ENCODE measurements around the gene DGKD. TPM values are rescaled to one million over a fixed set of nuclear protein-coding genes. Genes with fewer than 3 reads are reported as not detected.

Gene DGKD
- 100 to 1,000 TPM; 300 to 315 TPM for total RNA-seq
- 10 to 100 TPM; 29.3 to 44.5 (median 31.6) TPM for polyA plus RNA-seq
- total RNA-seq = 186 to 499 (median 303) reads per million in 6 experiments

- H3K36me3 Mint-ChIP-seq = peaks cover 0 to 10% (median 0%) of the 10 kb centered on the region in 3 donors
- peak; percentile 46 to 92 (median 72) for DNase-seq
- peak; percentile 70 to 81 for ATAC-seq
- POLR2A ChIA-PET = interaction anchor here (0.5 to 3.2 kb wide), 16 partner anchors 9 to 102 kb away, joined by 3 to 24 read pairs (median 4); partner anchors contain the start of gene ATG16L1
- H3K4me3 Mint-ChIP-seq = peak within 1 kb of the TSS; percentile 87 to 97 (median 95)
- H3K27me3 Mint-ChIP-seq = no peaks in the 10 kb centered on the region
- no peaks in the 10 kb centered on the region for H3K9me3 Mint-ChIP-seq
- H3K4me1 Mint-ChIP-seq = peaks cover 35 to 83% (median 80%) of the 10 kb centered on the region in 4 donors
- H3K27ac Mint-ChIP-seq = peak within 1 kb of the TSS; percentile 93 to 98 (median 95)
These were observed at the start of gene DGKD for GRCh38 chr2:233353769-233354499. DGKD (plus strand) TSS chr2:233354494; CDS start chr2:233354519, 25 bp downstream.

GRCh38 chr2:233307565-233307964, 46.7 kb upstream of the DGKD start, which contains the start of gene SAG:
SAG (plus strand) TSS chr2:233307816; CDS start chr2:233309190, 1,374 bp downstream.
- H3K27ac Mint-ChIP-seq = peak within 1 kb of the TSS in 2 of 10 donors; percentile 20 to 83
- H3K36me3 Mint-ChIP-seq = no peaks in the 10 kb centered on the region
- H3K4me3 Mint-ChIP-seq = peak within 1 kb of the TSS in 1 of 10 donors; percentile 21
- peaks cover 8 to 15% (median 12%) of the 10 kb centered on the region in 4 donors for H3K4me1 Mint-ChIP-seq
- no peak for DNase-seq
- no peak for ATAC-seq
- POLR2A ChIA-PET = interaction anchor here (0.6 kb wide), 1 partner anchor 46 kb away, joined by 3 read pairs; no protein-coding TSS in a partner anchor
- no peaks in the 10 kb centered on the region for H3K9me3 Mint-ChIP-seq
- H3K27me3 Mint-ChIP-seq = no peaks in the 10 kb centered on the region

- POLR2A ChIA-PET = no interaction called here
- peaks cover 10 to 24% (median 13%) of the 10 kb centered on the region in 4 donors for H3K4me1 Mint-ChIP-seq
- ATAC-seq (no peak), DNase-seq (no peak)
- H3K27ac Mint-ChIP-seq = peak overlapping the region in 1 of 10 donors; percentile 57
- H3K36me3 Mint-ChIP-seq = no peaks in the 10 kb centered on the region
- H3K4me3 Mint-ChIP-seq = no peak overlapping the region
- H3K9me3 Mint-ChIP-seq = no peaks in the 10 kb centered on the region
- H3K27me3 Mint-ChIP-seq = no peaks in the 10 kb centered on the region
These were observed 42.9 kb upstream of the DGKD start for GRCh38 chr2:233311241-233311926.

- DNase-seq (no peak), ATAC-seq (no peak)
- peak overlapping the region in 2 of 10 donors; percentile 46 to 62 for H3K27ac Mint-ChIP-seq
- H3K36me3 Mint-ChIP-seq = no peaks in the 10 kb centered on the region
- H3K4me1 Mint-ChIP-seq = peaks cover 7 to 28% (median 13%) of the 10 kb centered on the region in 4 donors
- peak overlapping the region in 1 of 10 donors; percentile 63 for H3K4me3 Mint-ChIP-seq
- POLR2A ChIA-PET = interaction anchor here (0.7 kb wide), 1 partner anchor 328 kb away, joined by 4 read pairs; no protein-coding TSS in a partner anchor
- H3K27me3 Mint-ChIP-seq = no peaks in the 10 kb centered on the region
- no peaks in the 10 kb centered on the region for H3K9me3 Mint-ChIP-seq
These were observed 41.4 kb upstream of the DGKD start for GRCh38 chr2:233312874-233313273.

- Mint-ChIP-seq H3K4me3 (no peak overlapping the region), H3K4me1 (peaks cover 7 to 30% (median 13%) of the 10 kb centered on the region in 4 donors), H3K9me3 (no peaks in the 10 kb centered on the region), H3K36me3 (no peaks in the 10 kb centered on the region), H3K27ac (no peak overlapping the region), H3K27me3 (no peaks in the 10 kb centered on the region)
- ATAC-seq = no peak
- DNase-seq = no peak
- POLR2A ChIA-PET = no interaction called here
These were observed 39.9 kb upstream of the DGKD start for GRCh38 chr2:233314180-233314925.

GRCh38 chr2:233317196-233317943, 36.9 kb upstream of the DGKD start:
- Mint-ChIP-seq H3K36me3 (no peaks in the 10 kb centered on the region), H3K9me3 (no peaks in the 10 kb centered on the region), H3K27ac (no peak overlapping the region), H3K4me1 (peaks cover 2 to 25% (median 10%) of the 10 kb centered on the region in 4 donors), H3K4me3 (no peak overlapping the region), H3K27me3 (no peaks in the 10 kb centered on the region)
- no peak for DNase-seq
- POLR2A ChIA-PET = interaction anchor here (0.8 kb wide), 1 partner anchor 23 kb away, joined by 3 read pairs; no protein-coding TSS in a partner anchor
- no peak for ATAC-seq

- Mint-ChIP-seq H3K36me3 (no peaks in the 10 kb centered on the region), H3K4me3 (no peak overlapping the region), H3K27ac (peak overlapping the region in 2 of 10 donors; percentile 74 to 85), H3K9me3 (no peaks in the 10 kb centered on the region), H3K27me3 (no peaks in the 10 kb centered on the region), H3K4me1 (peaks cover 4 to 27% (median 11%) of the 10 kb centered on the region in 4 donors)
- POLR2A ChIA-PET = interaction anchor here (1.2 kb wide), 1 partner anchor 14 kb away, joined by 4 read pairs; no protein-coding TSS in a partner anchor
- no peak for DNase-seq
- no peak for ATAC-seq
These were observed 35.0 kb upstream of the DGKD start for GRCh38 chr2:233319256-233319655.

- Mint-ChIP-seq H3K4me3 (no peak overlapping the region), H3K27me3 (no peaks in the 10 kb centered on the region), H3K9me3 (no peaks in the 10 kb centered on the region), H3K27ac (peak overlapping the region in 1 of 10 donors; percentile 17), H3K4me1 (peaks cover 6 to 35% (median 15%) of the 10 kb centered on the region in 4 donors), H3K36me3 (no peaks in the 10 kb centered on the region)
- peak in 1 of 10 donors; percentile 23 for DNase-seq
- ATAC-seq = no peak
- POLR2A ChIA-PET = interaction anchor here (0.8 to 2.4 kb wide), 4 partner anchors 10 to 34 kb away, joined by 3 to 13 read pairs (median 5); partner anchors contain the start of gene DGKD
These were observed 33.8 kb upstream of the DGKD start for GRCh38 chr2:233320470-233320869.

GRCh38 chr2:233321166-233321565, 33.1 kb upstream of the DGKD start:
- no peaks in the 10 kb centered on the region for H3K36me3 Mint-ChIP-seq
- H3K4me3 Mint-ChIP-seq = no peak overlapping the region
- no peaks in the 10 kb centered on the region for H3K9me3 Mint-ChIP-seq
- DNase-seq = no peak
- POLR2A ChIA-PET = interaction anchor here (0.8 to 2.4 kb wide), 3 partner anchors 10 to 34 kb away, joined by 3 to 13 read pairs (median 6); partner anchors contain the start of gene DGKD
- no peaks in the 10 kb centered on the region for H3K27me3 Mint-ChIP-seq
- no peak for ATAC-seq
- H3K27ac Mint-ChIP-seq = peak overlapping the region in 1 of 10 donors; percentile 23
- peaks cover 6 to 41% (median 16%) of the 10 kb centered on the region in 4 donors for H3K4me1 Mint-ChIP-seq

- Mint-ChIP-seq H3K9me3 (no peaks in the 10 kb centered on the region), H3K4me1 (peaks cover 6 to 43% (median 17%) of the 10 kb centered on the region in 4 donors), H3K36me3 (no peaks in the 10 kb centered on the region), H3K4me3 (no peak overlapping the region), H3K27ac (peak overlapping the region in 2 of 10 donors; percentile 43 to 81), H3K27me3 (no peaks in the 10 kb centered on the region)
- ATAC-seq (no peak), DNase-seq (no peak)
- POLR2A ChIA-PET = no interaction called here
These were observed 30.4 kb upstream of the DGKD start for GRCh38 chr2:233323851-233324250.

- ATAC-seq (no peak), DNase-seq (no peak)
- H3K27me3 Mint-ChIP-seq = no peaks in the 10 kb centered on the region
- H3K4me1 Mint-ChIP-seq = peaks cover 16 to 57% (median 26%) of the 10 kb centered on the region in 4 donors
- no peak overlapping the region for H3K4me3 Mint-ChIP-seq
- peak overlapping the region in 2 of 10 donors; percentile 16 to 75 for H3K27ac Mint-ChIP-seq
- no peaks in the 10 kb centered on the region for H3K36me3 Mint-ChIP-seq
- no peaks in the 10 kb centered on the region for H3K9me3 Mint-ChIP-seq
- POLR2A ChIA-PET = interaction anchor here (0.7 kb wide), 1 partner anchor 10 kb away, joined by 5 read pairs; no protein-coding TSS in a partner anchor
These were observed 29.0 kb upstream of the DGKD start for GRCh38 chr2:233325256-233325655.

Measured in naive thymus-derived CD8-positive, alpha-beta T cell (primary cell).